H1 (cell line): ENCODE data around the gene TUT4. TPM values are rescaled to one million over a fixed set of nuclear protein-coding genes. Genes with fewer than 3 reads are reported as not detected.
A peak's percentile ranks its signal among the peaks of the same experiment; 100 is the strongest.

Experiments
- BRCA1 ChIP-seq: IDR thresholded peaks from 2 replicates; pipeline ENCODE4 v1.6.1; 2012; ENCODE audit warnings: low read depth, low read length, improper control_type of control experiment
- CTBP2 ChIP-seq: IDR thresholded peaks from 2 replicates; pipeline ENCODE4 v1.7.0; 2011; ENCODE audit warnings: borderline replicate concordance, mild to moderate bottlenecking, moderate library complexity, mixed read lengths, low read length; ENCODE audit not compliant: insufficient read depth, insufficient read length
- CTCF ChIP-seq, 3 experiments: IDR thresholded peaks; 1 replicate in 2 of 3; 2 replicates in 1 of 3; pipeline versions ENCODE4 v1.5.1 to v1.6.1; 2011; ENCODE audit warnings: low read length in 3 of 3, mild to moderate bottlenecking in 3 of 3, inconsistent platforms in 2 of 3, low read depth in 1 of 3, moderate library complexity in 1 of 3; ENCODE audit not compliant: insufficient read depth in 1 of 3; ENCODE audit errors: control extremely low read depth in 1 of 3
- HDAC6 ChIP-seq: IDR thresholded peaks from one replicate; pipeline ENCODE4 v1.7.1; 2012; ENCODE audit warnings: low read depth, mild to moderate bottlenecking, inconsistent platforms, low read length, moderate library complexity
- JUND ChIP-seq: IDR thresholded peaks from 2 replicates; pipeline ENCODE4 v1.6.1; 2011; ENCODE audit warnings: mild to moderate bottlenecking, improper control_type of control experiment, low read length
- MAX ChIP-seq: IDR thresholded peaks from 2 replicates; pipeline ENCODE4 v1.6.1; 2012; ENCODE audit warnings: inconsistent platforms
- SIRT6 ChIP-seq: IDR thresholded peaks from one replicate; pipeline ENCODE4 v1.7.1; 2012; ENCODE audit warnings: low read length, inconsistent platforms
- SP1 ChIP-seq: IDR thresholded peaks from 2 replicates; pipeline ENCODE4 v1.6.1; 2011; ENCODE audit warnings: low read depth, low read length
- TBP ChIP-seq: IDR thresholded peaks from 2 replicates; pipeline ENCODE4 v1.6.1; 2011; ENCODE audit warnings: low read depth, low read length, improper control_type of control experiment
- TEAD4 ChIP-seq: IDR thresholded peaks from 2 replicates; pipeline ENCODE4 v1.6.1; 2012; ENCODE audit warnings: low read depth, low read length, inconsistent platforms, mixed read lengths
- YY1 ChIP-seq: IDR thresholded peaks from 2 replicates; pipeline ENCODE4 v1.6.1; 2011; ENCODE audit warnings: low read depth, mild to moderate bottlenecking, low read length
- polyA plus RNA-seq, 7 experiments: library from polyadenylated mRNA; depleted of rRNA in 3 of 7; stranded (reverse) in 5 of 7; unstranded in 2 of 7; fragments of >200 nt in 5 of 7; fragments of 200-250 nt in 2 of 7; gene quantifications; 1 replicate in 5 of 7; 2 replicates in 1 of 7; 4 replicates in 1 of 7; pipeline versions ENCODE4 v1.2.1 to v1.2.3, GENCODE V29; 2011 to 2013; ENCODE audit warnings: missing spikeins in 2 of 7, mixed read lengths in 2 of 7
- total RNA-seq: library from RNA; stranded (reverse); fragmentation: NEBNext Ultra II Directional; extraction: Animal tissue kit (Norgen Biotek cat#: 25700); gene quantifications from 2 replicates; pipeline ENCODE4 v1.2.1, GENCODE V29; 2021

The TUT4 gene
- total and polyA plus RNA-seq, 2 of the 8 experiments (the other 6 are each of a cell fraction or from before 2014, with no cell fraction given), result 54.5 to 63.3 TPM

- peak; percentile 63 for TF ChIP-seq CTBP2
- TF ChIP-seq CTCF (IDR thresholded peaks at IDR 0.05; ENCODE audit: control extremely low read depth in 1 of 3, insufficient read depth in 1 of 3, low read depth in 1 of 3, low read length in 3 of 3), result no peak
- 0 out of 2 replicates have a peak, but pooled peaks have one; percentile 49 for TF ChIP-seq SP1
- TF ChIP-seq TBP, result no peak
- TF ChIP-seq JUND, result 0 out of 2 replicates have a peak, but pooled peaks have one; percentile 0
- TF ChIP-seq HDAC6, result no peak
- peak; percentile 74; the same call in 1 of the 2 replicates for TF ChIP-seq TEAD4
- 0 out of 2 replicates have a peak, but pooled peaks have one; percentile 2 for TF ChIP-seq MAX
- TF ChIP-seq YY1, result peak; percentile 48; the same call in 1 of the 2 replicates
- no peak for TF ChIP-seq BRCA1
- TF ChIP-seq SIRT6, result no peak
Measured at GRCh38 chr1:52403566-52404115, 149.3 kb downstream of the TUT4 start (continued).
